Testis (tissue), 3 donors: ENCODE data around the gene MSH5. TPM values are rescaled to one million over a fixed set of nuclear protein-coding genes. Genes with fewer than 3 reads are reported as not detected.

Experiments used
- DNase-seq: peaks from one replicate; pipeline ENCODE4 v3.0.0-alpha.2; 2019
- H3K27ac ChIP-seq, 2 donors: fragments of 200-600 bp; sonication (generic); one replicate each; pipeline ENCODE4 v1.5.1; 2019
- H3K27me3 ChIP-seq: fragments of 200-600 bp; sonication (generic); one replicate; pipeline ENCODE4 v1.5.1; 2019
- H3K36me3 ChIP-seq: fragments of 200-600 bp; sonication (generic); one replicate; pipeline ENCODE4 v1.5.1; 2017; ENCODE audit warnings: low read depth; ENCODE audit errors: missing control alignments
- H3K4me1 ChIP-seq: fragments of 200-600 bp; sonication (generic); one replicate; pipeline ENCODE4 v1.5.1; 2019
- H3K4me3 ChIP-seq, 2 donors: fragments of 200-600 bp; sonication (generic); one replicate each; pipeline ENCODE4 v1.5.1; 2017 to 2019
- H3K9me3 ChIP-seq: fragments of 200-600 bp; sonication (generic); one replicate; pipeline ENCODE4 v1.5.1; 2017
- CTCF ChIP-seq, 3 experiments: fragments of 450-650 bp in 2 of 3; fragments of 200-600 bp in 1 of 3; sonication (generic) in 1 of 3; IDR thresholded peaks; one replicate each; pipeline ENCODE4 v1.5.1; 2016 to 2019; ENCODE audit warnings: antibody characterized with exemption in 3 of 3, mild to moderate bottlenecking in 2 of 3, moderate library complexity in 1 of 3
- POLR2A ChIP-seq: fragments of 450-650 bp; IDR thresholded peaks from one replicate; pipeline ENCODE4 v1.6.1; 2017; ENCODE audit warnings: antibody characterized with exemption, mild to moderate bottlenecking, moderate library complexity
- WGBS, 2 donors: methylation state at CpG; one replicate each; pipeline ENCODE4 v1.1.5; 2018; 5-methylcytosine and 5-hydroxymethylcytosine counted together
- intact Hi-C: fragments of 100-400 bp; cut with DNase I; formaldehyde crosslinking; loops from one replicate; pipeline ENCODE4 v1.15.1; 2023; ENCODE audit warnings: low total_unique reads
- polyA plus RNA-seq: library from polyadenylated mRNA; stranded (reverse); fragments of 350-450 nt; fragmentation: Illumina TruSeq; extraction: RNeasy Lipid Tissue Mini Kit (QIAGEN cat#74804); gene quantifications from one replicate; pipeline ENCODE4 v1.2.3, GENCODE V29; 2014; ENCODE audit warnings: low read depth, low replicate concordance; ENCODE audit not compliant: insufficient read depth
- total RNA-seq, 2 donors: library from RNA; depleted of rRNA; stranded (reverse); fragments of >200 nt; gene quantifications; one replicate each; pipeline ENCODE4 v1.2.3, GENCODE V29; 2016

The MSH5 gene
- total and polyA plus RNA-seq, 3 donors from 2014 or later, result 36.2 to 135 (median 77.6) TPM

- no peak for DNase-seq
- Histone ChIP-seq H3K4me3 (no peak overlapping the region), H3K27me3 (no peaks in the 10 kb centered on the region), H3K4me1 (no peaks in the 10 kb centered on the region), H3K27ac (no peak overlapping the region), H3K36me3 (no peaks in the 10 kb centered on the region), H3K9me3 (no peaks in the 10 kb centered on the region)
- intact Hi-C loops, result no loop called here
- 54 to 67% methylated on average over 13 to 42 of the region's 42 CpGs for WGBS, 2 donors
- no peak for TF ChIP-seq CTCF (IDR thresholded peaks at IDR 0.05)
- no peak for TF ChIP-seq POLR2A
Observed at GRCh38 chr6:31765910-31766794, 26.3 kb downstream of the MSH5 start.

- Histone ChIP-seq H3K36me3 (no peaks in the 10 kb centered on the region), H3K27ac (no peak overlapping the region), H3K4me1 (no peaks in the 10 kb centered on the region), H3K27me3 (no peaks in the 10 kb centered on the region), H3K9me3 (no peaks in the 10 kb centered on the region), H3K4me3 (no peak overlapping the region)
- intact Hi-C loops, result no loop called here
- no peak for TF ChIP-seq CTCF (IDR thresholded peaks at IDR 0.05)
- TF ChIP-seq POLR2A, result no peak
- DNase-seq, result no peak
- 75 to 84% methylated on average over 3 to 6 of the region's 6 CpGs for WGBS, 2 donors
Observed at GRCh38 chr6:31767096-31767645, 27.4 kb downstream of the MSH5 start.

- TF ChIP-seq POLR2A (no peak), CTCF (IDR thresholded peaks at IDR 0.05) (no peak)
- Histone ChIP-seq H3K4me1 (no peaks in the 10 kb centered on the region), H3K9me3 (no peaks in the 10 kb centered on the region), H3K27me3 (no peaks in the 10 kb centered on the region), H3K36me3 (no peaks in the 10 kb centered on the region), H3K4me3 (no peak overlapping the region), H3K27ac (no peak overlapping the region)
- no peak for DNase-seq
- intact Hi-C loops, result no loop called here
- WGBS, 2 donors, result 89 to 91% methylated on average over 17 to 18 of the region's 18 CpGs
Observed at GRCh38 chr6:31768363-31769257, 28.8 kb downstream of the MSH5 start.

GRCh38 chr6:31769684-31770371, 30.0 kb downstream of the MSH5 start:
- peak; percentile 65 for DNase-seq
- H3K4me3 ChIP-seq, result no peak overlapping the region
- H3K4me1 ChIP-seq, result no peaks in the 10 kb centered on the region
- no peaks in the 10 kb centered on the region for H3K9me3 ChIP-seq
- H3K36me3 ChIP-seq, result no peaks in the 10 kb centered on the region
- H3K27me3 ChIP-seq, result no peaks in the 10 kb centered on the region
- TF ChIP-seq POLR2A, result no peak
- peak in 2 of 3 experiments; percentile 25 to 53 for TF ChIP-seq CTCF (IDR thresholded peaks at IDR 0.05)
- 54 to 66% methylated on average over 10 to 12 of the region's 12 CpGs for whole genome bisulfite sequencing, 2 donors
- intact Hi-C loops, result no loop called here
- H3K27ac ChIP-seq, result no peak overlapping the region
